ENCODE data around the gene HPS5.

Gene HPS5

DNA sequence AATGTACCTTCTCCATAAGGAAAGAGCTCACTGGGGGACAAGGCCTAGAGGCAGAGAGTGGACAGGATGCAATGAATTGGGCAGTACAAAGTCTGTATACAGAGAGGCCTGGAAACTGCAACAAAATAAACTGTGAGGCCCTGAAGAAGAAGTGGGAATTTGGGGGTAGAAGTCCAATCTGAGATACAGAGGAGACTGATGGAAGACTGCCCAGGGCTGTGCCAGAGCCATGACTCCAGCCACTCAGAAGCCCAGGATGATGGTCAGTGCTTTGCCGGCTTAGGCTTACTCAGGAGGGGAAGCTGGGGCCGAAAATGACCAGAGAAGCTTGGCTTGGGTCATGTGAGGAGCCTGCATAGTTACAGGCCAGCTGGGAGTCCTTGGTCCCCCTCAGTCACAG is 91.1 kb downstream of the HPS5 start:
- DNase-seq = no peak

DNA sequence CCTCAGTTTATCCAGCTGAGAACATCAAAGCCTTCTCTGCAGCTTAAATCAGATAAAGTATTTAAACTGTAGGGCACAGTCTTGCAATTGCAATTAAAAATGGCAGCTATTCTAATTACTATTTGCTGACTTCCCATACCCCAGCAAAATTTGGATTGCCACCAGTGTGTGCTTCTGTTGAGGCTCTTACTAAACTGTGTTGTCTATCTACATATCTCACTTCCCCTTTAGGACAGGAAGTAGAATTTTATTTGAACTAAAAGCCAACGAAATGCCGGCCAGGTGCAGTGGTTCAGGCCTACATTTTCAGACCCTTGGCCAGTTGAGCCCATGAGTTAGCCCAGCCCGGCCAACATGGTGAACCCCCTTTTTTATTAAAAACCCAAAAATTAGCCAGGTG is 92.4 kb downstream of the HPS5 start:
- no peak for DNase-seq

All from central memory CD4-positive, alpha-beta T cell (primary cell).